ENCODE data around the gene CHCHD3. TPM values are rescaled to one million over a fixed set of nuclear protein-coding genes. Genes with fewer than 3 reads are reported as not detected.

The CHCHD3 gene
- polyA plus RNA-seq, 1 donor (not counting 4 experiments of a cell fraction or from before 2014, with no cell fraction given) = 59.2 TPM

- Histone ChIP-seq H3K4me2 (ENCODE audit: control insufficient read depth, extremely low read depth, insufficient read depth, low read depth, low read length) (no peak overlapping the region), H3K36me3 (ENCODE audit: control insufficient read depth in 2 of 2, extremely low read depth in 1 of 2, insufficient read depth in 2 of 2, low read length in 2 of 2) (peaks cover 0 to under 1% of the 10 kb centered on the region in 2 experiments), H3K27me3 (ENCODE audit: control insufficient read depth, extremely low read depth, insufficient read depth, low read length) (no peaks in the 10 kb centered on the region), H3K4me3 (ENCODE audit: control insufficient read depth in 2 of 3, extremely low read depth in 1 of 3, insufficient read depth in 2 of 3, low read depth in 1 of 3, low read length in 3 of 3) (no peak overlapping the region), H3K4me1 (ENCODE audit: control insufficient read depth, extremely low read depth, insufficient read depth, low read length) (no peaks in the 10 kb centered on the region), H3K27ac (ENCODE audit: control insufficient read depth, insufficient read depth, low read length) (no peak overlapping the region), H3K9ac (ENCODE audit: control insufficient read depth, extremely low read depth, insufficient read depth, low read length) (no peak overlapping the region), H3K9me1 (ENCODE audit: control insufficient read depth, extremely low read depth, insufficient read depth, low read length) (peaks cover 5% of the 10 kb centered on the region), H2AFZ (ENCODE audit: control insufficient read depth, low read length) (no peak overlapping the region), H4K20me1 (ENCODE audit: control insufficient read depth, extremely low read depth, insufficient read depth, low read length) (no peaks in the 10 kb centered on the region), H3K79me2 (ENCODE audit: control insufficient read depth, insufficient read depth, low read length) (no peaks in the 10 kb centered on the region), H3K9me3 (ENCODE audit: control insufficient read depth, low read depth, low read length) (no peaks in the 10 kb centered on the region)
- no peak for FAIRE-seq
- DNase-seq (ENCODE audit: low read depth, low spot score) = no peak
- TF ChIP-seq CTCF (optimal IDR thresholded peaks at IDR 0.05 in 1 of 3, IDR thresholded peaks at IDR 0.05 in 1 of 3, conservative IDR thresholded peaks at IDR 0.05 in 1 of 3; ENCODE audit: extremely low read depth in 1 of 3, insufficient read depth in 2 of 3, low read length in 3 of 3) (no peak), EZH2 (IDR thresholded peaks at IDR 0.05; ENCODE audit: low read length) (no peak)
- dilution Hi-C loops (cut with MboI; ENCODE audit: extremely low pct_ligation_motif_present, low sequenced_read_pairs) = no loop called here
Observed at GRCh38 chr7:132937286-132937685, 144.6 kb downstream of the CHCHD3 start.

DNA sequence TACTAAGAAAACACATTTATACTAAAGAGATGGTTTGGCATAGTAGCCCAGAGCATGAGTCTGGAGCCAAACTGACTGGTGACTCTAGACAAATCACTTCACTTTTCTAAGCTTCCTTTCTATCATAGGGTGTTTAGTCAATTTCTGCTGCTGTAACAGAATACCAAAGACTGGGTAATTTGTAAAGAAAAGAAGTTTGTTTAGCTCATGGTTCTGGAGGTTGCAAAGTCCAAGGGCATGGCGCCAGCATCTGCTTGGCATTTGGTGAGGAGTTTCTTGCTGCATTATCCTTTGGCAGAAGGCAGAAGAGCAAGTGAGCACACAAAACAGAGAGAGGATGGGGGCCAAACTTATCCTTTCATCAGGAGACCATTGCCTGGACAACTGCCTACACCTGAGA is 146.3 kb downstream of the CHCHD3 start:
- DNase-seq (ENCODE audit: low read depth, low spot score) = no peak
- dilution Hi-C loops (cut with MboI; ENCODE audit: extremely low pct_ligation_motif_present, low sequenced_read_pairs) = no loop called here
- Histone ChIP-seq H3K9me3 (ENCODE audit: control insufficient read depth, low read depth, low read length) (no peaks in the 10 kb centered on the region), H3K9ac (ENCODE audit: control insufficient read depth, extremely low read depth, insufficient read depth, low read length) (no peak overlapping the region), H2AFZ (ENCODE audit: control insufficient read depth, low read length) (no peak overlapping the region), H3K79me2 (ENCODE audit: control insufficient read depth, insufficient read depth, low read length) (no peaks in the 10 kb centered on the region), H3K36me3 (ENCODE audit: control insufficient read depth in 2 of 2, extremely low read depth in 1 of 2, insufficient read depth in 2 of 2, low read length in 2 of 2) (peaks cover 0 to 2% of the 10 kb centered on the region in 2 experiments), H3K27ac (ENCODE audit: control insufficient read depth, insufficient read depth, low read length) (no peak overlapping the region), H3K27me3 (ENCODE audit: control insufficient read depth, extremely low read depth, insufficient read depth, low read length) (no peaks in the 10 kb centered on the region), H3K4me1 (ENCODE audit: control insufficient read depth, extremely low read depth, insufficient read depth, low read length) (no peaks in the 10 kb centered on the region), H4K20me1 (ENCODE audit: control insufficient read depth, extremely low read depth, insufficient read depth, low read length) (no peaks in the 10 kb centered on the region), H3K4me2 (ENCODE audit: control insufficient read depth, extremely low read depth, insufficient read depth, low read depth, low read length) (no peak overlapping the region), H3K9me1 (ENCODE audit: control insufficient read depth, extremely low read depth, insufficient read depth, low read length) (peaks cover 2% of the 10 kb centered on the region), H3K4me3 (ENCODE audit: control insufficient read depth in 2 of 3, extremely low read depth in 1 of 3, insufficient read depth in 2 of 3, low read depth in 1 of 3, low read length in 3 of 3) (no peak overlapping the region)
- TF ChIP-seq CTCF (optimal IDR thresholded peaks at IDR 0.05 in 1 of 3, IDR thresholded peaks at IDR 0.05 in 1 of 3, conservative IDR thresholded peaks at IDR 0.05 in 1 of 3; ENCODE audit: extremely low read depth in 1 of 3, insufficient read depth in 2 of 3, low read length in 3 of 3) (no peak), EZH2 (IDR thresholded peaks at IDR 0.05; ENCODE audit: low read length) (no peak)
- FAIRE-seq = no peak
